Measurements from ENCODE around the gene ATP6V0A1.

ATP6V0A1 gene

DNA sequence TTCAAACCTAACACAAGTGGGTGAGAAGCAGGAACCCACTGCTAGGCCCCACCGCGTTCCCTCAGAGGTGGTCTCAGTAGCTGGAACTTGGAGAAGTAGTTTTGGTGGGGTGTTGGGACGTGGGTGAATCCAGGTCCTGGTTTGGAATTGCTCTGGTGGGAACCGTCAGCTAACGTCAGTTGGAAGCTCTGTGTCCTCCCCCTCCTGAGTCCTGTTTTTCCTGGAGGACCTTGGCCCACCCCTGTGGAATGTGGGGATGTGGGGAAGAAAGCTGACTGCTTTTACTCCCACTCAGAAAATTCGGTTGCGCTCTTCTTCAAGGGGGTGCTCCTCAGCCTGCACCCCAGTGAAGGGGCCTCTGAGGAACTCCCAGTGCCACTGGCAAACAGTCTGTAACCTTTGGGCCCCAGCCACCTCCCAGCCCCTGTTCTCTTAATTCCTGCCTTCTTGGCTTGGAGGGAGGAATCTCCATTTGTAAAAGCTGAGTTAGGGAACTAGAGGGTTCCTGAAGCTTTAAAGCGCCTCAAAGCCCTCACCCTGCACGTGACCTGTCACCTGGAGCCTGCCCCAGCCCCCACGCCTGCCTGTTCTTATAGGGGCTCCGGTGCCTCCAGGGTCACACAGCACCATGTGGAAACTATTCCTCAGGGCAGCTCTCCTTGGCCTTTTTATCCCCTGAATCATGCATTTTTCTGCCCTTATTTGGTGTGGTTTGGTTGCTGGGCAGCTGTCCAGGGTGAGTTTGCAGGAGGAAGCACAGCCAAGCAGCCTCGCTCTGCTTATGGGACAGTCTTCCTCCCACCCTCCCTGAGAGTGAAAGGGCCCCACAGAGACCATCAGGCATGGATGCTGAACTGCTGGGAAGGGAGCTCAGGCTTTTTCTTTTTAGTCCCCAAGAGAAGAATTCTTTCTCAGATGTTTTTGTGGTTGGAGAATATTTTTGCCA is 61.1 kb downstream of the ATP6V0A1 start:
- Histone ChIP-seq H3K27ac (ENCODE audit: low read depth, low read length) (peak overlapping the region; percentile 95), H3K9ac (ENCODE audit: low read depth, low read length) (peak overlapping the region; percentile 22), H3K36me3 (ENCODE audit: control insufficient read depth, insufficient read depth, low read length) (peaks cover 13% of the 10 kb centered on the region), H3K27me3 (ENCODE audit: control insufficient read depth, insufficient read depth, low read length) (no peaks in the 10 kb centered on the region), H3K4me1 (ENCODE audit: control insufficient read depth, insufficient read depth, low read length) (peaks cover 26% of the 10 kb centered on the region), H3K4me3 (ENCODE audit: low read depth, low read length) (0 out of 2 replicates have a peak overlapping the region, but pooled peaks have one; percentile 27), H3K9me3 (ENCODE audit: control insufficient read depth, insufficient read depth, low read length) (no peaks in the 10 kb centered on the region)

DNA sequence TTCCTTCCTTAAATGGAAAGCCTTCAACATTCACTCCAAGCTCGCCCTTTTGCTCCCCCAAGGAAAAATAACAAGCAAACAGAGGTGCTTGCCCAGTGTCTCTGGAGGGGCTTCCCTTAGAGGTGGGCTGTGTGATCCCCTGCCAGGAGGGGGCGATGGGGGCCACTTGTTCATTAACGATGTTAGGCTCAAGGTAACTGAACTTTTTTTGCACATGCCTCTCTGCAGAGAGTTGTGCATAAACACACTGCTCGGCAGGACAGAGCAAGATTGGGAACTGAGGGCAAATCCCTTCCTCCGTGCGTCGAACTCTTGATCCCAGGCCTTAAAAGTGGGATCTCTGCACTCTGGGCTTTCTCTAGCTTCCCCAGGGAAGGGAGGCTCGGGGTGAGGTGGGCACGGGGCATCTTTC is 61.9 kb downstream of the ATP6V0A1 start:
- Histone ChIP-seq H3K9me3 (ENCODE audit: control insufficient read depth, insufficient read depth, low read length) (no peaks in the 10 kb centered on the region), H3K4me1 (ENCODE audit: control insufficient read depth, insufficient read depth, low read length) (peaks cover 26% of the 10 kb centered on the region), H3K36me3 (ENCODE audit: control insufficient read depth, insufficient read depth, low read length) (peaks cover 13% of the 10 kb centered on the region), H3K4me3 (ENCODE audit: low read depth, low read length) (no peak overlapping the region), H3K27ac (ENCODE audit: low read depth, low read length) (peak overlapping the region; percentile 95), H3K27me3 (ENCODE audit: control insufficient read depth, insufficient read depth, low read length) (no peaks in the 10 kb centered on the region), H3K9ac (ENCODE audit: low read depth, low read length) (peak overlapping the region; percentile 9; the same call in 1 of the 2 replicates)

DNA sequence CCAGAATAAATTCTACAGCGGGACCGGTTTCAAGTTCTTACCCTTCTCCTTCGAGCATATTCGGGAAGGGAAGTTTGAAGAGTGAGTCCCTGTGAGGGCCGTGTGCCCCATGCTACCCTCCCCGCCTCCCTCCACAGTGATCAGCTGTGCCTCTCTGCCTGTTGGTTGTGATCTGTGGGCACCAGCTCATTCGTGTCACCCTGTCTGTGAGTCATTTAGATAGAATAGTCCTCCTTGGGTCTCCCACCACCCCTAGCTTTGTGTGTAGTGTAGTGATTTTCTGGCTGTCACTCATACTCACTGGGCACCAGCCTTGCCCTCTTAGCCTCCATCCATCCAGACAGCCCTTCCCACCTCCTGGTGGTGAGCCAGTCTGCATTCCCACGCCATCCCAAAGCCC is 62.4 kb downstream of the ATP6V0A1 start:
- Histone ChIP-seq H3K27me3 (ENCODE audit: control insufficient read depth, insufficient read depth, low read length) (no peaks in the 10 kb centered on the region), H3K36me3 (ENCODE audit: control insufficient read depth, insufficient read depth, low read length) (peaks cover 13% of the 10 kb centered on the region), H3K9ac (ENCODE audit: low read depth, low read length) (no peak overlapping the region), H3K9me3 (ENCODE audit: control insufficient read depth, insufficient read depth, low read length) (no peaks in the 10 kb centered on the region), H3K4me1 (ENCODE audit: control insufficient read depth, insufficient read depth, low read length) (peaks cover 26% of the 10 kb centered on the region), H3K27ac (ENCODE audit: low read depth, low read length) (peak overlapping the region; percentile 95), H3K4me3 (ENCODE audit: low read depth, low read length) (no peak overlapping the region)

DNA sequence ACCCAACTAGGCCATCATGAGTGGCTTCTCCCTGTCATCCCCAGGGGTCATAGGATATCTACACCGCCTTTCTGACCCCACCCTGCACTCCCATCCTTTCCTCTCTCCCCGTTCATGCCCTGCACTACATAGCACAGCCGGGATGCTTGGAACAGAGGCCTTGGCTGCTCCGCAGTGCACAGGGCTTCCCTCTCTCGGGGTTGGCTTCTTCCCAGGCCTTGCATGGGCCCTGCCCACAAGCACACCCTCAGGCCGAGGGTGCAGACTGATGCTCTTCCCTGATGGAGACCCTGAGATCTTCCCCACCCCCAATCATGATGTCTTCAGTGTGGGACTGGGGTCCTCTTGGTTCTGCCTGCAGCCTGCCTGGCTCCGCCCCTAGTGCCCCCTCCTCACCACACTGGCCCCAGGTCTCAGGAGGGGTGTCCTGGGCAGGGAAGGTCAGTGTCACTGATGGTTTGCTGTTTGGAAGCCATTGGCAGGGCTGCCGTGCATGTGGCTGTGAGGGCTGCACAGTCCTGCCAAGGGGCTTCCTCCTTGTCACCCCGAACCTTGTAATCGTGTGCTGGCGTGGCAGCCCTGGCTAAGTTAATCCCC is 63.1 kb downstream of the ATP6V0A1 start:
- no peak overlapping the region for H3K27ac ChIP-seq (ENCODE audit: low read depth, low read length)
- peaks cover 13% of the 10 kb centered on the region for H3K36me3 ChIP-seq (ENCODE audit: control insufficient read depth, insufficient read depth, low read length)
- no peak overlapping the region for H3K4me3 ChIP-seq (ENCODE audit: low read depth, low read length)
- no peaks in the 10 kb centered on the region for H3K27me3 ChIP-seq (ENCODE audit: control insufficient read depth, insufficient read depth, low read length)
- peaks cover 26% of the 10 kb centered on the region for H3K4me1 ChIP-seq (ENCODE audit: control insufficient read depth, insufficient read depth, low read length)
- no peaks in the 10 kb centered on the region for H3K9me3 ChIP-seq (ENCODE audit: control insufficient read depth, insufficient read depth, low read length)
- no peak overlapping the region for H3K9ac ChIP-seq (ENCODE audit: low read depth, low read length)

DNA sequence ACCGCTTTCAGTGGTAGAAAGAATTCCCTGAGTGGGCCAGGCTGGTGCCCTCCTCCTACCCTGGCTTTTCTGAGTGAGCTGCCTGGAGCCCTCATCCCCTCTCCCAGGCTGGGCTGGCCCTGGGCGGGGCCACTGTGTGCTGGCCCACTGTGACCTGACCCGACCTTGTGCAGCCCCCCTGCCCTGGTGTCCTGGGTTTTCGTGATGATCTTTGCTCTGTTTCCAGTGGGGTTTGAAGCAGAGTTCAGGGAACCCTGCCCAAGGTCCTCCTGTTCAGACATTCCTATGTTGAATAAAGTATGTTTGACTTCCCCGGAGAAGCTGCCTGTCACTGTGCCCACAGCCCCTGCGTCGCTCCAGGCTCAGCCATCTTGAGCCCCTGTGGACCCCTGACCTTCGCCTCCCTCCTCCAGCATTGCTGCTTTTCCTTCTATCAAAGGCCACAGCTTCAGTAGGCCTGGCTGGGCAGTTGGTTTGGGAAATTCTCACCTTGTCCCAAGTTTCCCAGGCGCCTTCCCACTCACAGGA is 63.6 kb downstream of the ATP6V0A1 start:
- Histone ChIP-seq H3K4me1 (ENCODE audit: control insufficient read depth, insufficient read depth, low read length) (peaks cover 26% of the 10 kb centered on the region), H3K9me3 (ENCODE audit: control insufficient read depth, insufficient read depth, low read length) (no peaks in the 10 kb centered on the region), H3K36me3 (ENCODE audit: control insufficient read depth, insufficient read depth, low read length) (peaks cover 13% of the 10 kb centered on the region), H3K4me3 (ENCODE audit: low read depth, low read length) (no peak overlapping the region), H3K27me3 (ENCODE audit: control insufficient read depth, insufficient read depth, low read length) (no peaks in the 10 kb centered on the region), H3K27ac (ENCODE audit: low read depth, low read length) (no peak overlapping the region), H3K9ac (ENCODE audit: low read depth, low read length) (no peak overlapping the region)

DNA sequence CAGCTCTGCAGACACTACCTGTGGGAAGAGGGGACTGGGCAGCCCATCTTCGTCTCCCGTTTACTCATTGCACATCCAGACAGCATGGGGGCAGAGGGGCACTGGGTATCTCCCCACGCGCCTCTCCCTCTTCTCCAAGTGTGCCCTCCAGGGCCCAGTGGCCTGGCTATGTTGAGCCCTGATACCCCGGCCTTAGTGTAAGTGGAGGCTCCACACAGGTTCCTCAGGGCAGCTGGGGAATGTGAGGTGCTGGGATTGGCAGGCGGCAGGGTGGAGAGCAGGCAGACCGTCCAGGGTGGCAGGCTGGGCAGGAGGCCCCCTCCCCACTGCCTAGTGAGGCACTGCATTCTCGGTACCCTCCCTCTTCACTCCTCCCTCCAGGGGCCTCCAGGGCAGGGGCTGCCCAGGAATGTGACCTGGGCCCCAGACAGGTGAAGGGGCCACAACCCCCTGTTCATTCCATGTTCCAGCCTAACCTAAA is 64.2 kb downstream of the ATP6V0A1 start:
- H3K27ac ChIP-seq (ENCODE audit: low read depth, low read length) = no peak overlapping the region
- H3K9ac ChIP-seq (ENCODE audit: low read depth, low read length) = no peak overlapping the region
- no peak overlapping the region for H3K4me3 ChIP-seq (ENCODE audit: low read depth, low read length)
- H3K4me1 ChIP-seq (ENCODE audit: control insufficient read depth, insufficient read depth, low read length) = peaks cover 26% of the 10 kb centered on the region
- peaks cover 13% of the 10 kb centered on the region for H3K36me3 ChIP-seq (ENCODE audit: control insufficient read depth, insufficient read depth, low read length)
- H3K27me3 ChIP-seq (ENCODE audit: control insufficient read depth, insufficient read depth, low read length) = no peaks in the 10 kb centered on the region
- no peaks in the 10 kb centered on the region for H3K9me3 ChIP-seq (ENCODE audit: control insufficient read depth, insufficient read depth, low read length)

DNA sequence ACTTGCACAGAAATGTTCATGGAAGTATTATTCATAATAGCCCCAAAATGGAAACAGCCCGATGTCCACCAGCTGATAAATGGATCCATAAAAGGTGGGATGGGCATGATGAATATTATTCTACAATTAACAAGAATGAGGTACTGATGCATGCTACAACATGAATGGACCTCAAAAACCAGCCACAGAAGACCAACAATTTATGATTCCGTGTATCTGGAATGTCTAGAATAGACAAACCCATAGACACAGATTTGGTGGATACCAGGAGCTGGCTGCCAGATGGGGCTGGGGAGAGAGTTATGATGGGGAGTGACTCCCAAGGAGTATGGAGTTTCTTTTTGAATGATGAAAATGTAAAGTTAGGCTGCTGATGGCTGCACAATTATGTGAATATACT is 66.5 kb downstream of the ATP6V0A1 start:
- peaks cover 13% of the 10 kb centered on the region for H3K4me1 ChIP-seq (ENCODE audit: control insufficient read depth, insufficient read depth, low read length)
- no peaks in the 10 kb centered on the region for H3K9me3 ChIP-seq (ENCODE audit: control insufficient read depth, insufficient read depth, low read length)
- H3K36me3 ChIP-seq (ENCODE audit: control insufficient read depth, insufficient read depth, low read length) = peaks cover 9% of the 10 kb centered on the region
- no peak overlapping the region for H3K4me3 ChIP-seq (ENCODE audit: low read depth, low read length)
- H3K27ac ChIP-seq (ENCODE audit: low read depth, low read length) = no peak overlapping the region
- H3K9ac ChIP-seq (ENCODE audit: low read depth, low read length) = no peak overlapping the region
- H3K27me3 ChIP-seq (ENCODE audit: control insufficient read depth, insufficient read depth, low read length) = no peaks in the 10 kb centered on the region; the same call in 1 of the 2 replicates

DNA sequence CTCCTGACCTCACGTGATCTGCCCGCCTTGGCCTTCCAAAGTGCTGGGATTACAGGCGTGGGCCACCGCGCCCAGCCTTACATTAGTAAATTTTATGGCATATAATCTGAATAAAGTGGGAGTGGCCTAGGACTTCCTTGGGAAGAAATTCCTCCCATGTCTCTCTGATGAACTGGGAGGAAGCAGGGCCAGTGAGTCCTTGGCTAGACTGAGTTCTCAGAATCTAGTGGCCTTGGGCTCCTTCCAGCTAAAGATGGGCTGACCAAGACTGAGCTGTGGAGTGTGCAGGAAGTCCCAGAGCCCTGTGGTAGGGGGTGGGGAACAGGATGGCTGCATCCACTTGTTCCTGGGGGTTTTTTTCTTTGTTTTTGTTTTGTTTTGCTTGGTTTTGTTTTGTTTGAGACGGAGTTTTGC is 67.4 kb downstream of the ATP6V0A1 start:
- Histone ChIP-seq H3K27me3 (ENCODE audit: control insufficient read depth, insufficient read depth, low read length) (peaks cover 3% of the 10 kb centered on the region; the same call in 1 of the 2 replicates), H3K4me3 (ENCODE audit: low read depth, low read length) (no peak overlapping the region), H3K9ac (ENCODE audit: low read depth, low read length) (no peak overlapping the region), H3K27ac (ENCODE audit: low read depth, low read length) (no peak overlapping the region), H3K36me3 (ENCODE audit: control insufficient read depth, insufficient read depth, low read length) (peaks cover 7% of the 10 kb centered on the region), H3K4me1 (ENCODE audit: control insufficient read depth, insufficient read depth, low read length) (peaks cover 5% of the 10 kb centered on the region), H3K9me3 (ENCODE audit: control insufficient read depth, insufficient read depth, low read length) (no peaks in the 10 kb centered on the region)

DNA sequence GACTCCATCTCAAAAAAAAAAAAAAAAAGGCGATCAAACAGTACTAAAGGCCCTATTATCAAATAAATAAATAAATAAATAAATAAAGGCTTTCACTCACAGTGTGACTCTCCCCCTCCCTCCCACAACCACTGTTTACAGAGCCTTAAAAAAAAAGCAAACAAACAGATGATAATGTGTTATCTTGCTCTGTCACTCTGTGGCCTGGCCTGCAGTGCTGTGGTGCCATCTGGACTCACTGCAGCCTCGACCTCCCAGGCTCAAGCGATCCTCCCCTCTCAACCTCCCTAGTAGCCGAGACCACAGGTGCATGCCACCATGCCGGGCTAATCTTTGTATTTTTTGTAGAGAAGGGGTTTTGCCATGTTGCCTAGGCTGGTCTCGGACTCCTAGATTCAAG is 69.3 kb downstream of the ATP6V0A1 start:
- Histone ChIP-seq H3K9me3 (ENCODE audit: control insufficient read depth, insufficient read depth, low read length) (no peaks in the 10 kb centered on the region), H3K36me3 (ENCODE audit: control insufficient read depth, insufficient read depth, low read length) (no peaks in the 10 kb centered on the region), H3K9ac (ENCODE audit: low read depth, low read length) (no peak overlapping the region), H3K27ac (ENCODE audit: low read depth, low read length) (no peak overlapping the region), H3K4me1 (ENCODE audit: control insufficient read depth, insufficient read depth, low read length) (0 out of 2 replicates have a peak, but pooled peaks cover 3% of the 10 kb centered on the region), H3K4me3 (ENCODE audit: low read depth, low read length) (no peak overlapping the region), H3K27me3 (ENCODE audit: control insufficient read depth, insufficient read depth, low read length) (peaks cover 11% of the 10 kb centered on the region)

DNA sequence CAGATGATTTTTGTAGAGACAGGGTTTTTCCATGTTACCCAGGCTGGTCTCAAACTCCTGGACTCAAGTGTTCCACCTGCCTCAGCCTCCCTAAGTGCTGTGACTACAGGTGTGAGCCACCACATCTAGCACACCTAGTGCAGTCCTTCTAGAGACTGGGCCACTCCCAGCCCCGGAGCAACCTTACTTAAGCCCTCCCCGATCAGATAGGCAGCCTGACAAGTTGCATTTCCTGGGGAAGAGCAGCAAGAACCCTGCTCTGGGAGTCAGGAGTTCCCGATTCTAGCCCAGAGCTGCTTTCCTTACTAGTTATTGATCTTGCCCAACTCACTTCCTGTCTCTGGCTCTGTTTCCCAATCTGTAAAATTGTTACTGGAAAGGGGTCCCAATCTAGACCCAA is 70.4 kb downstream of the ATP6V0A1 start:
- Histone ChIP-seq H3K9ac (ENCODE audit: low read depth, low read length) (no peak overlapping the region), H3K4me3 (ENCODE audit: low read depth, low read length) (no peak overlapping the region), H3K9me3 (ENCODE audit: control insufficient read depth, insufficient read depth, low read length) (no peaks in the 10 kb centered on the region), H3K4me1 (ENCODE audit: control insufficient read depth, insufficient read depth, low read length) (0 out of 2 replicates have a peak, but pooled peaks cover 3% of the 10 kb centered on the region), H3K27ac (ENCODE audit: low read depth, low read length) (no peak overlapping the region), H3K36me3 (ENCODE audit: control insufficient read depth, insufficient read depth, low read length) (no peaks in the 10 kb centered on the region), H3K27me3 (ENCODE audit: control insufficient read depth, insufficient read depth, low read length) (peaks cover 19% of the 10 kb centered on the region)

All from HUES48 (cell line).